Loucy (cell line): ENCODE measurements around the gene BAX.

Source experiments
- H2AFZ ChIP-seq: fragments of 200-600 bp; sonication (generic); 2 replicates; pipeline ENCODE4 v1.6.0; 2016; ENCODE audit warnings: antibody characterized with exemption, mild to moderate bottlenecking, low read length, moderate library complexity
- H3F3A ChIP-seq: fragments of 200-600 bp; 2 replicates; pipeline ENCODE4 v1.6.0; 2016; ENCODE audit warnings: antibody characterized with exemption, low read depth, mild to moderate bottlenecking
- H3K27me3 ChIP-seq: fragments of 200-600 bp; sonication (generic); 2 replicates; pipeline ENCODE4 v1.6.1; 2014; ENCODE audit warnings: low read length, mild to moderate bottlenecking; ENCODE audit not compliant: insufficient read depth, poor library complexity, severe bottlenecking
- H3K36me3 ChIP-seq: fragments of 200-600 bp; sonication (generic); 2 replicates; pipeline ENCODE4 v1.6.1; 2016; ENCODE audit warnings: low read length; ENCODE audit not compliant: insufficient read depth
- H3K4me1 ChIP-seq: fragments of 200-600 bp; sonication (generic); 2 replicates; pipeline ENCODE4 v1.5.1; 2014; ENCODE audit warnings: low read length, mild to moderate bottlenecking; ENCODE audit not compliant: insufficient read depth, poor library complexity, severe bottlenecking
- H3K4me2 ChIP-seq: fragments of 200-600 bp; sonication (generic); 2 replicates; pipeline ENCODE4 v1.6.0; 2014; ENCODE audit warnings: antibody characterized with exemption, low read length, low read depth, mild to moderate bottlenecking; ENCODE audit not compliant: poor library complexity, severe bottlenecking
- H3K4me3 ChIP-seq: fragments of 200-600 bp; sonication (generic); 2 replicates; pipeline ENCODE4 v1.5.1; 2014; ENCODE audit warnings: low read length, mild to moderate bottlenecking, mixed read lengths; ENCODE audit not compliant: poor library complexity, severe bottlenecking
- H3K79me2 ChIP-seq: fragments of 200-600 bp; sonication (generic); 2 replicates; pipeline ENCODE4 v1.6.1; 2014; ENCODE audit warnings: low read length; ENCODE audit not compliant: insufficient read depth
- H3K9ac ChIP-seq: fragments of 200-600 bp; sonication (generic); 2 replicates; pipeline ENCODE4 v1.6.0; 2014; ENCODE audit warnings: mild to moderate bottlenecking, low read depth, low read length, moderate library complexity; ENCODE audit not compliant: poor library complexity, severe bottlenecking
- H3K9me2 ChIP-seq: fragments of 200-600 bp; sonication (generic); replicated peaks from 2 replicates; pipeline ENCODE4 v1.6.1; 2016; ENCODE audit warnings: low read depth, low read length, mixed read lengths
- H3K9me3 ChIP-seq: fragments of 200-600 bp; sonication (generic); 2 replicates; pipeline ENCODE4 v1.6.1; 2014; ENCODE audit warnings: mild to moderate bottlenecking, antibody characterized with exemption, low read length, low read depth; ENCODE audit not compliant: insufficient read depth
- H4K20me1 ChIP-seq: fragments of 200-600 bp; sonication (generic); 2 replicates; pipeline ENCODE4 v1.6.0; 2014; ENCODE audit warnings: antibody characterized with exemption, low read length, mild to moderate bottlenecking; ENCODE audit not compliant: insufficient read depth, poor library complexity, severe bottlenecking
- EZH2phosphoT487 ChIP-seq: fragments of 200-600 bp; IDR thresholded peaks from 2 replicates; pipeline ENCODE4 v1.6.1; 2018; ENCODE audit warnings: antibody characterized with exemption, mild to moderate bottlenecking, moderate library complexity, borderline replicate concordance
- TF ChIP-seq, protein P1 (sequence below): fragments of 200-600 bp; sonication (generic); conservative IDR thresholded peaks from 2 replicates; pipeline ENCODE4 v1.5.1; 2014; ENCODE audit warnings: mild to moderate bottlenecking, antibody characterized with exemption, low read length

BAX gene

DNA sequence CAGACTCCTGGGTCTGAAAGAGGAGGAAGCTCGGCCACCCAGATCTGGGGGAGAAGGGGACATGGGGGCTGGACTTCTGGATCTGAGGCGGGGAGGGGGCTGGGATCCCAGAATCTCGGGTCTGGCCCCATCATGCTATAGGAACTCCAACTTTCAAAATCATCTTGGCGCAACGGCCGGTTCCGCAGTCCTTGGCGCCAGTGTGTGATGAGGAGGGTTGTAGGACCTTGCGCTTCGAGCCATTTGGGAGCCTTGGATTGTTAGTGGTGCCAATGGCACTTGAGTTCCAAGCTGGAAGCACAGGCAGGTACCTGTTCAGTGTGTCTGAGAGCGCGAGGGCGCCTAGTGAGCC is 39.3 kb downstream of the BAX start:
- Histone ChIP-seq H3K79me2 (peaks cover 79% of the 10 kb centered on the region), H3K36me3 (no peaks in the 10 kb centered on the region), H3K4me2 (peak overlapping the region; percentile 81), H3K9ac (peak overlapping the region; percentile 95), H3K4me3 (peak overlapping the region; percentile 89), H4K20me1 (peaks cover 28% of the 10 kb centered on the region), H3K4me1 (peaks cover 18% of the 10 kb centered on the region), H2AFZ (0 out of 2 replicates have a peak overlapping the region, but pooled peaks have one; percentile 83), H3F3A (no peaks in the 10 kb centered on the region), H3K27me3 (no peaks in the 10 kb centered on the region), H3K9me2 (no peaks in the 10 kb centered on the region), H3K9me3 (no peaks in the 10 kb centered on the region)
- TF ChIP-seq, protein P1, sequence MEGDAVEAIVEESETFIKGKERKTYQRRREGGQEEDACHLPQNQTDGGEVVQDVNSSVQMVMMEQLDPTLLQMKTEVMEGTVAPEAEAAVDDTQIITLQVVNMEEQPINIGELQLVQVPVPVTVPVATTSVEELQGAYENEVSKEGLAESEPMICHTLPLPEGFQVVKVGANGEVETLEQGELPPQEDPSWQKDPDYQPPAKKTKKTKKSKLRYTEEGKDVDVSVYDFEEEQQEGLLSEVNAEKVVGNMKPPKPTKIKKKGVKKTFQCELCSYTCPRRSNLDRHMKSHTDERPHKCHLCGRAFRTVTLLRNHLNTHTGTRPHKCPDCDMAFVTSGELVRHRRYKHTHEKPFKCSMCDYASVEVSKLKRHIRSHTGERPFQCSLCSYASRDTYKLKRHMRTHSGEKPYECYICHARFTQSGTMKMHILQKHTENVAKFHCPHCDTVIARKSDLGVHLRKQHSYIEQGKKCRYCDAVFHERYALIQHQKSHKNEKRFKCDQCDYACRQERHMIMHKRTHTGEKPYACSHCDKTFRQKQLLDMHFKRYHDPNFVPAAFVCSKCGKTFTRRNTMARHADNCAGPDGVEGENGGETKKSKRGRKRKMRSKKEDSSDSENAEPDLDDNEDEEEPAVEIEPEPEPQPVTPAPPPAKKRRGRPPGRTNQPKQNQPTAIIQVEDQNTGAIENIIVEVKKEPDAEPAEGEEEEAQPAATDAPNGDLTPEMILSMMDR: no peak
- no peak for TF ChIP-seq EZH2phosphoT487

DNA sequence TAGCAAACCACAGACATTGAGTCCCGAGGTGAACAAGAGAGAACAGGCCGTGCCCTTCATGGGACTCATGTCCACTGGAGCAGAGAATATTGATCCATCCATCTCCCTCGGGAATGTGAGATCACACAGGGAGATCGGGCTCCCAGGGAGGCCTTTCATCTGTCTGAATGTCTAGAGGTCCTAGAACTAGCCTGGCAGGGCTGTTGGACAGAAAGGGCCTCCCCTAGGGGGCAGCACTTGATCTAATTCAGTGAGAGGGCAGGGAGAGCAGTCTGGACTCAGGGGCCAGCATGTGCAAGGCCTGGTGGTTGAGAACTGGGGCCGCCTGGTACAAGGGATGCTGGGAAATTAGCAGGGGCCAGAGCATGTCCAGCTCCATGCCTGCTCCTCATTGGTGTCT is 43.3 kb downstream of the BAX start:
- TF ChIP-seq, protein P1: peak; percentile 79
- TF ChIP-seq EZH2phosphoT487: no peak
- Histone ChIP-seq H3K4me3 (no peak overlapping the region), H3K79me2 (peaks cover 56% of the 10 kb centered on the region), H2AFZ (no peak overlapping the region), H3K9ac (no peak overlapping the region), H3K36me3 (peaks cover 2% of the 10 kb centered on the region; the same call in 1 of the 2 replicates), H3K4me1 (peaks cover 7% of the 10 kb centered on the region), H4K20me1 (peaks cover 27% of the 10 kb centered on the region), H3K27me3 (no peaks in the 10 kb centered on the region), H3K4me2 (no peak overlapping the region), H3K9me2 (no peaks in the 10 kb centered on the region), H3F3A (no peaks in the 10 kb centered on the region), H3K9me3 (no peaks in the 10 kb centered on the region)

DNA sequence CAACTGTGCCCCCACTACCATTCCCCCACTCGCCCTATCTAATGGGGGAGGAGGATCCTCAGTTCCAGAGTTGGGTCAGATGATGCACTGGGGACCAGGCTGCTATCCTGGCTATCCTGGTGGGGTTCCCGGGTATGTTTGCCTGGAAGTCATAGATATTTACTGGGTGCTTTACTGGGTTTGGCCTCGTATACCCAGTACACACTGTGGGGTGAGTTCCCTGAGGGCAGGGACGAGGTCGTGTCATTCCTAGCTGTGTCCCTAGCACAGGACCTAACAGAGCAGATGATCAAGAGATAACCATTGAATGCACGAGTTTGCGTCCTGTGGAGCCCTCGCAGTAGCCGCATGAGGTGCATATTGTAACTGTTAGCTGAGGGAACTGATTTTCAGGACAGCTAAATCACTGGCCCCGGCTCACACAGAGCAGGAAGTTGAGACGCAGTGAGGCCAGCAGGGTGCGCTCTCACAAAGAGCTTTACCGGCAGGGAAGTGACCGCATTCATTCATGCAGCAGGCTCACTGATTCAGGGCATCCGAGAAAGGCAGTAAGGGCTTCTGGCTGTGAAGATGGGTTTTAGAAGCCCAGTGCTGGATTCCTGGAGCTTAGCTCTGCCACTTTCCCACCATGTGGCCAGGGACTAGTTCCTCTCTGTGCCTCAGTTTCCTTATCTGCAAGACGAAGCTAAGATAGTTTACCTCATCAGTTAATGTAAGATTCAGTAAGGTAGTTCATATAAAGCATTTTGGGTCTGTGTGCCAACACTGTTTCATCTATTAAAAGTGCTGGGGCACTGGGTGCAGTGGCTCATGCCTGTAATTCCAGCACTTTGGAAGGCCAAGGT is 45.0 kb downstream of the BAX start:
- no peaks in the 10 kb centered on the region for H3K27me3 ChIP-seq
- H3K36me3 ChIP-seq: peaks cover 15% of the 10 kb centered on the region; the same call in 1 of the 2 replicates
- H3K79me2 ChIP-seq: peaks cover 45% of the 10 kb centered on the region
- peaks cover 7% of the 10 kb centered on the region for H3K4me1 ChIP-seq
- H3K9ac ChIP-seq: no peak overlapping the region
- peaks cover 22% of the 10 kb centered on the region for H4K20me1 ChIP-seq
- H3K4me3 ChIP-seq: no peak overlapping the region
- no peaks in the 10 kb centered on the region for H3K9me2 ChIP-seq
- H3K4me2 ChIP-seq: no peak overlapping the region
- H3K9me3 ChIP-seq: no peaks in the 10 kb centered on the region
- TF ChIP-seq EZH2phosphoT487: no peak
- TF ChIP-seq, protein P1: peak; percentile 76
- no peaks in the 10 kb centered on the region for H3F3A ChIP-seq
- no peak overlapping the region for H2AFZ ChIP-seq
